Dendritic cell treated with granulocyte-macrophage colony-stimulating factor and Interleukin-4, amounts not matched to agents 40 ng/mL and 50 ng/mL, for 4 days (primary cell): ENCODE results near the gene DEGS2.
A peak's percentile ranks its signal among the peaks of the same experiment; 100 is the strongest.

Experiments
- H3K27ac Mint-ChIP-seq: one replicate; pipeline ENCODE4 v1.8.0; 2022; ENCODE audit warnings: mild to moderate bottlenecking, mixed read lengths
- H3K27me3 Mint-ChIP-seq: one replicate; pipeline ENCODE4 v1.8.0; 2022; ENCODE audit warnings: mild to moderate bottlenecking, mixed read lengths
- H3K36me3 Mint-ChIP-seq: one replicate; pipeline ENCODE4 v1.8.0; 2022; ENCODE audit warnings: low read depth, mixed read lengths
- H3K4me1 Mint-ChIP-seq: one replicate; pipeline ENCODE4 v1.8.0; 2022; ENCODE audit warnings: low read depth, mixed read lengths
- H3K4me3 Mint-ChIP-seq: one replicate; pipeline ENCODE4 v1.8.0; 2022; ENCODE audit warnings: mild to moderate bottlenecking, moderate library complexity, mixed read lengths
- H3K9me3 Mint-ChIP-seq: one replicate; pipeline ENCODE4 v1.8.0; 2022; ENCODE audit warnings: mixed read lengths
- intact Hi-C: fragments of 100-400 bp; cut with micrococcal nuclease; formaldehyde crosslinking; loops from one replicate; pipeline ENCODE4 v1.15.0; 2022

The DEGS2 gene

DNA sequence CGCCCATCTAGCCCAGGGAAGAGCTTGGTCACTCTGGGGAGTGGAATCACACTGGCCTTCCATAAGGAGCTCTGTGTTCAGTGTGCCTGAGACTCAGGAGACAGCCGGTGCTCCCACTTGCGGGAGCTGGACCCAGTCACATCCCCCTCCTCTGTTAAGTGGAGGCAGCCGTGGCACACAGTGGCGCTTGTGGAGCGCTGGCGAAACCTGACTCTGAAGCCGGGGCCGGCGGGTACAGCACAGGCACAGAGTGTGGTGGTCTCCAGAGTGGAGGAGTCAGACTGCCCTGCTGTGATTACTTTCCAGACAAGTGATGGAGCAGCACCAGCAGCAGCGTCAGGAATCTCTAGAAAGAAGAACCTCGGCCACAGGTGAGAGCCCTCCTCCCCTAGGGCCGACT is 33.0 kb downstream of the DEGS2 start:
- Mint-ChIP-seq H3K27ac (no peak overlapping the region), H3K4me1 (no peaks in the 10 kb centered on the region), H3K36me3 (peaks cover 94% of the 10 kb centered on the region), H3K27me3 (no peaks in the 10 kb centered on the region), H3K4me3 (no peak overlapping the region), H3K9me3 (no peaks in the 10 kb centered on the region)
- intact Hi-C loops: no loop called here

DNA sequence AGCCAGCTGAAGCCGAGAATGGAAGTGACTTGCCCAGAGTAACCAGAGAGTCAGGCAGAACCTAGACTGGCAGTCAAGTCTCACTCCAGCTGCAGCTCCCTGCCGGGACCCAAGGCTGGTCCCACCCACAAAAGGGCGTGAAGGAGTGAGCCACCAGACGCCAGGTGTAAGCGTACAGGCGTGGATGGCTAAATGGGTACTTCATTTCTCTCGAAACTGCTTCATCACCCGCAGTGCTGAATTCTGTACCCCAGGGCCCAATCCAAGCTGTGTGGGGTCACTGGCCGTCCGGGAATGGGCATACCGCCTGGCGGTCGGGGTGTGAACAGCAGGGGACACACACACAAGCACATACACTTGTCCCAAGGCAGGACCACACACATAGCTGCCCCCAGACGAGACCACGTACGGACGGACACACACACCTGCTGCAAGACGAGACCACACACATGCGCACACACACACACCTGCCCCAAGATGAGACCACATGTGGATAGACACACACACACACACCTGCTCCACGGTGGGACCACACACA is 34.8 kb downstream of the DEGS2 start:
- intact Hi-C loops: no loop called here
- Mint-ChIP-seq H3K4me3 (no peak overlapping the region), H3K27ac (no peak overlapping the region), H3K36me3 (peaks cover 94% of the 10 kb centered on the region), H3K4me1 (no peaks in the 10 kb centered on the region), H3K9me3 (no peaks in the 10 kb centered on the region), H3K27me3 (no peaks in the 10 kb centered on the region)

DNA sequence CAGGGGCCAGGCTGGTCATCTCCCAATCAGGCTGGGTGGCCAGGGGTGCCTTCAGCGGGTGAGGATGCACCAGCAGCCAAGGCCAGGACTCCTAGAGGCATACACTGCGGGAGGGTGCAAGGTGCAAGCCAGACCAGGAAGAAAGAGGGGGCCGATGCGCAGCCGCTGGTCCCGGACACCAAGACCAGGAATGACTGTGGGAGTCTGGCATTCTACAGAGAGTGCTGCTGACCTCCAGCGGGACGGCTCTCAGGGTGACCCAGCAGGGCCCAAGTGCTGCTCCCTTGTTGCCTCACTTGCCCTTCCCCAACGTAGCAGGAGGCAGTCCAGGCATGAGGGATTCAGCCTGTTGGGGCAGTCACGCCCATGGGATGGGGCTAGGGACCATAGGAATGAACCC is 35.8 kb downstream of the DEGS2 start:
- Mint-ChIP-seq H3K27me3 (no peaks in the 10 kb centered on the region), H3K4me1 (peaks cover 2% of the 10 kb centered on the region), H3K4me3 (no peak overlapping the region), H3K9me3 (no peaks in the 10 kb centered on the region), H3K36me3 (peaks cover 94% of the 10 kb centered on the region), H3K27ac (no peak overlapping the region)
- intact Hi-C loops: no loop called here

DNA sequence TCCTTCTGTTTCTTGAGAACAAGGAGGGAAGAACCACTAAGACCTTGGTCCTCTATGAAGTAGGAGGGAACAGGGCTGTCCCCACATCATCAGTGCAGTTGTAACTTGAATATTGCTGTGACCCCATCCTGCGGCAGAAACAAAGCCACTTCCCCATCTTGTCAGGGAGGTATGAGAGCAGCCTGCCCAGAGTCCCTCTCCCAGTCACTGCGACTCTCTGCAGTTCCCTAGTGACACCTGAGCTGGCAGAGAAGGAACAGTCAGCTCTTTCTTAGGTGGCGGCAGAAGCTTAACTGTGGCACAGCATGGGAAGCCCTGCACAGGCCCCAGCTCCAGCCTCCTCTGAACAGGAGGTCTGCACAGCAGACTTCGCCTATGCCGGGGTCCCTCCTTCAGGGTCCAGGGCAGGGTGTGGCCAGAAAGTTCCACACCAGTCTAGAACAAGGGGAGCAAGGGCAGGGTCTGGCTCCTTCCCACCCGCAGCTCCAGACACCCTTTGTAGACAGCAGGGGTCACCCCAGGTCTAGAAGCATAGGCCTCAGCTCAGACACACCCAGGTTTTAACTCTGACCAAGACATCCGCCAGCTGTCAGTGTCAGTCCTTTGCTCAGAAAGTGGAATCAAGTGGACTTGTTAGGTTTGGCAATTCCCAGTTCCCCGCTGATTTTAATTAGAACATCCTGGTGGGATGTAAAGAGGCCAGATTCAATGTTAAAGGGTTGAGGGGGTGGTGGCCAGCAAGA is 36.8 kb downstream of the DEGS2 start:
- intact Hi-C loops: no loop called here
- Mint-ChIP-seq H3K9me3 (no peaks in the 10 kb centered on the region), H3K27me3 (no peaks in the 10 kb centered on the region)

DNA sequence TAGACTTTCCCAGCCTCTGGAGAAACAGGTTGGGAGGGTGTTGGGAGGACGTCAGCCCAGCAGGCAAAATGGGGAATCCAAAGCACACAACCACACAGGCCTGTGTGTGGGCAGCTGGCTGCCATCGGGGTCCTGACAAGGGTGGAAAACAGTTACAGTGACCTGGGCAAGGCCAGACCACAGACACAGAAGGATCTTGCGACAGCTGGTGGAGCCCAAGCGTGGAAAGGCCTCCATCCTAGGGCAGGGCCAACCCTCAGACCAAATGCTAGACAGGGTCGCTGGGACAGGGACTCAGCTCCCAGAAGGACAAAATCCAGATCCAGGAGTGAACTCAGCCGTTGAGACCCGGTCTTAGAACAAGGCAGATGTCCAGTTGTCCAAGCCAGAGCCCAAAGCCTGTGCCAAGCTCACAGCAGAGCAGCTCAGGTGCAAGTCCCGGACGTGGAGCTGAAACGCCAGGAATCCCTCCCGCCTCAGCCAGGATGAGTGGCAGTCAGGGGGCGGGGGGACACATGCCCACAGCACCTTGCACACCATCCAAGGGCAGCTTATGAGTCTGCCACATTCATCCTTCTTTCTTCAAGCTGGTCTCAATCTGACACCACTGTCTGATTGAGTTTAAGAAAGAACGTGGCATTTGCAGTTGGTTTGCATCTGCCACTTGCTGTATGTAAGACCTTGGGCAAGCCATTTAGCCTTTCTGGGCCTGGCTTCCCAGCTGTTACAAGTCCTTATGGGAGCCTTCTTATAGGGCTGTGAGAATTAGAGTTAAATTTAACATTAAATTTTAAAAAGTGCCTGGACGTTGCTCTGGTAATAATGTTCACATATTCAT is 37.6 kb downstream of the DEGS2 start:
- Mint-ChIP-seq H3K27me3 (no peaks in the 10 kb centered on the region), H3K4me3 (no peak overlapping the region), H3K4me1 (peaks cover 10% of the 10 kb centered on the region), H3K27ac (no peak overlapping the region), H3K36me3 (peaks cover 94% of the 10 kb centered on the region), H3K9me3 (no peaks in the 10 kb centered on the region)
- intact Hi-C loops: no loop called here

More for the DNA sequence above, 36.8 kb downstream of the DEGS2 start:
- Mint-ChIP-seq H3K4me1 (peaks cover 10% of the 10 kb centered on the region), H3K27ac (no peak overlapping the region), H3K36me3 (peaks cover 94% of the 10 kb centered on the region), H3K4me3 (no peak overlapping the region)

DNA sequence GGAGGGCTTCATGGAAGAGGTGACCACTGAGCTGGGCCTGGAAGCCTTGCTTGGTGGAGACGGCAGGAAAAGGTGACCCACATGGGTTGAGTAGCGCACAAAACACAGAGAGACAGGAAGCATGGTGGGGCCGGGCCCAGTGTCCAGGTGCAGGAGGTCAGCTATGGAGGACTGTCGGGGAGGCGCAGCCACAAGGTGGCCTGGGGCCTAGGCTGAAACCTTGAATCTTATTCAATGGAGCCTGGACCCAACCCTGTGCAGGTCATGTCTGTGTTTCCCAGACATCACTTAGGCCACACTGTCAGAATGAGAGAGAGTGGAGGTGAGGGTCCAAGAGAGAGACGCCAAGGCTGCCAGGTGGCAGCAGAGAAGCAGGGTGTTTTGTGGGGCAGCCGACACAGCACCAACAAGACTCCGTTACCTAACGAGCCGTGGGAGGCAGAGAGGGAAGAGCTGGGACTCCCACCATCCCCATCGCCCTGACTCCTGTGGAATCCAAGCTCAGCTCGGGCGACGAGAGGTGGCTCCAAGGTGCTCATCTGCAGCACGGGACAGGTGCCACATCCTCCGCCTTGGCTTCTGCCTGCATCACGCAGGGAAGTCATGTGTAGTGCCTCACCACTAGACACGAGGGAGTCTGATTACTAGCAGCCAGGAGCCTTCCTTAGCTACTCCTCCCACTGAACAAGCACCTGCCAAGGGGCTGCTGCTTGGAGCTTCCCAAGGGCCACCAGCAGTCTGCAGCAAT is 38.7 kb downstream of the DEGS2 start:
- intact Hi-C loops: no loop called here
- H3K9me3 Mint-ChIP-seq: no peaks in the 10 kb centered on the region
- H3K4me3 Mint-ChIP-seq: no peak overlapping the region
- H3K27me3 Mint-ChIP-seq: no peaks in the 10 kb centered on the region
- H3K27ac Mint-ChIP-seq: peak overlapping the region; percentile 0
- peaks cover 10% of the 10 kb centered on the region for H3K4me1 Mint-ChIP-seq
- H3K36me3 Mint-ChIP-seq: peaks cover 94% of the 10 kb centered on the region

DNA sequence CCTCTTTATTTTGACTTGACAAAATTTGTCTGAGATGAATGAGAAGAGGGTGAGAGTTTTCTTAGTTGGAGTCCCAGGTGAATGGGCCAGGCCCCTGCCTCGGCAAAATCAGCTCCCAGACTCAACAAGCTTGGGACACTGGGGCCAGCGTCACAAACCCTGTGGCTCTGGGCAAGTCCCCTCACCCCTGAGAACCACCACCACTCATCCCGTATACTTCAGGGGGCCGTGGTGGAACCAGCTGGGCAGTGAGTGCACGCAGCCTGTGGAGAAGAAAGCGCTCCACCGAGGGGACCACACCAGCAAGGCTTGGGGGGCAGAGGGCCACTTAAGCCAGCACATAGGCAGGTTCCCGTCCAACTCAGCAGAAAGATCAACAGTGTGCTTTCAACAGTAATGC is 40.2 kb downstream of the DEGS2 start:
- H3K4me1 Mint-ChIP-seq: peaks cover 10% of the 10 kb centered on the region
- H3K36me3 Mint-ChIP-seq: peaks cover 94% of the 10 kb centered on the region
- no peaks in the 10 kb centered on the region for H3K9me3 Mint-ChIP-seq
- H3K27me3 Mint-ChIP-seq: no peaks in the 10 kb centered on the region
- H3K4me3 Mint-ChIP-seq: no peak overlapping the region
- no peak overlapping the region for H3K27ac Mint-ChIP-seq
- intact Hi-C loops: no loop called here

DNA sequence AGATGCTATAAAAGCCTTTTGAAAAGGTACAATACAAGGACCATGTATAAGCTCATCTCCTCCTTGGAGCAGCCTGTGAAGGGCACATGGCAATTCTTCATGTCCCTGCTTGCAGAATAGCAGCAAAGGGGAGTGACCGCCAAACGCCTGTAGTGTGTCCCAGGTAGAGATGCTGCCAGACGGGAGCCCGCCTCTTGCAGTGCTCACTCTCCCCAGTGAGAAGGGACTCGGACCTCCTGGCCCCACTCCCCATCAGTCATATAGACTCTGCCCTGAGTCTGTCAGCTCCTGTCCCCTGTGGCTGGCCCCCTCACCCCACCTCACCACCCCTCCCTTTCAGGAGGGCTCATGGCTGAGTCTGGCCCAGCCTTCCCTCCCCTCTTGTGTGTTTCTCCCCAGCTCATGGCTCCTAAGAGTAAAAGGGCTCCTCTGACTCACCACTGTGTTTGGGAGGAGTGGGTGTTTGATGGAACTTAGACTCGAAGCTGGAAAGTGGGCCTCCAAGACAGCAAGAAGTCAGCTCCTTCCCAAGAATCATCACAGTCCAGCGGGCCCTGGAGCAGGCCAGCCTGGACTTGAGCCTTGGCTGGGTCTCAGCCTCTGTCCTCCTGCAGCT is 40.9 kb downstream of the DEGS2 start:
- Mint-ChIP-seq H3K4me1 (peaks cover 13% of the 10 kb centered on the region), H3K9me3 (no peaks in the 10 kb centered on the region), H3K27ac (no peak overlapping the region), H3K27me3 (no peaks in the 10 kb centered on the region), H3K4me3 (no peak overlapping the region), H3K36me3 (peaks cover 94% of the 10 kb centered on the region)
- intact Hi-C loops: no loop called here

DNA sequence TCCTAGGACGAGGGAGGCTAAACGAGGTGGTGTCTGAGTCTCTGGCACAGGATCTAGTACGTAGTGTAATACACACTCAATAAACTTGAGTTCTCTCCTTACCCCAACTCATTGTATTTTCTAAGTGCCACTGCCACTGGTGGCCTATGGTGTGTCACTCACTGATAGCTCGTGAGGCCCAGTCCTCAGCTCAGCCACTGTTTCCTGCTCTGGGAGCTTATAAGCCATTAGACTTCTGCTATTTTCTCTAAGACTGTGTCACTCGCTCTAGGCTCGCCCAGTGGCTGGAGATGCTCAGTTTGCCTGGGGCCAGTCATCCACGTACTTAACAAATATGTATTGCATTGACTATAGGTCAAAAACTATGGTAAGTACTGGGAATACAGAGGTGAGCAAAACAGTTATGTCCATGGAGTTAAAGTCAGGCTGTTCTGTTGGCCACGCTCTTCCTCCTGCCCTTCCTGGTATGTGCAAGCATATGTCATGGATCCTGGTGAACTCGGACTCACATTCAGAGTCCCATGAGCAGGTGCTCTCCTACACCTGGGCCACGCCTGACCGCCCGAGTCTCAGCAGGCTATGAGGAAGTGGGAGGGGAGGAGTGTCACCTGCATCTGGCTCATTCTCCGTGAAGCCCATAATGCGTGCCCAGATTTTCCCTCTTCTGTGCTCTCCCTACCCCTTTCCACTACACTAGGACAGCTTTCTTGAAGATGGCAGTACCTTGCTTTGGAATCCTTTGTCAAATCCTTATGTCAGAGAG is 41.6 kb downstream of the DEGS2 start:
- H3K27me3 Mint-ChIP-seq: no peaks in the 10 kb centered on the region
- intact Hi-C loops: no loop called here
- H3K27ac Mint-ChIP-seq: no peak overlapping the region
- H3K36me3 Mint-ChIP-seq: peaks cover 94% of the 10 kb centered on the region
- peaks cover 20% of the 10 kb centered on the region for H3K4me1 Mint-ChIP-seq
- no peak overlapping the region for H3K4me3 Mint-ChIP-seq
- no peaks in the 10 kb centered on the region for H3K9me3 Mint-ChIP-seq

DNA sequence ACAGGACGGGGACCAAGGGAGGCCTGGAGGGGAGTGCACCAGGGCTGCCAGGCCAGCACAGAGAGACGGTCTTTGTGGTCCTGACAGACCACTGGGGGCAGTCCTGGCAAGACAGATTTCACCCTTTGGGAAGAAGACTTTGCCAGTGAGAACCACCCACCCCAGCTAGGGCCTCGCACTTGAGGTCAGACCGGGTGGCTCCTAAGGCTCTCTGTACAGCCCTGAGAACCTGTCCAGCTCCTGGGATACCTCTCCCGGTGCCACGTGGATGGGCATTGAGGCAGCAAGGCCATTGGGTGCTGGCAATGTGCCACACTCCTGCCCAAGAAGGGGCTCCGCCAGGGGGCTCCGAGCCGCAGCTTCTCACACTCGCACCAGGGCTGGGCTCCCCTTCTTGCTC is 42.4 kb downstream of the DEGS2 start:
- H3K9me3 Mint-ChIP-seq: no peaks in the 10 kb centered on the region
- no peak overlapping the region for H3K4me3 Mint-ChIP-seq
- peaks cover 26% of the 10 kb centered on the region for H3K4me1 Mint-ChIP-seq
- H3K36me3 Mint-ChIP-seq: peaks cover 99% of the 10 kb centered on the region
- H3K27ac Mint-ChIP-seq: no peak overlapping the region
- no peaks in the 10 kb centered on the region for H3K27me3 Mint-ChIP-seq
- intact Hi-C loops: no loop called here

DNA sequence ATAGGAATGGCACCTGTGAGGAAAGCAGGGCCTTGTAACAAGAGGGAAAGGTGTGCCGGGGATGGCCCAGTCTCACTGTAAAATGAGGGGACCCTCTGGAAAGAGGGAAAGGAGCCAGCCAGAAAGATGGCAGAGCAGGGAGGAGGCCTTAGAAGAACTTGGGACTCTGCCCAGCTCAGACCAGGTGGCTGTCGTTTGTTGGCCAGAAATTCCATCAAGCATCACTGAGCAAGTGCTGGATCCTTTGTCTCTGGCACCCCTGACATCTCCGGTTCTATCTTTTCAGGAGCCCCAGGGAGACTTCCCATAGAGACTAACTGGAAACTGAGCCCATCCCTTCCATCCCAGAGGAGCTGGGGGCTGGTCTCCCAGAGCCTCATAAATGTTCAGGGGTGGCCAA is 43.3 kb downstream of the DEGS2 start:
- intact Hi-C loops: no loop called here
- Mint-ChIP-seq H3K27ac (no peak overlapping the region), H3K4me1 (peaks cover 26% of the 10 kb centered on the region), H3K9me3 (no peaks in the 10 kb centered on the region), H3K4me3 (no peak overlapping the region), H3K36me3 (peaks cover 96% of the 10 kb centered on the region), H3K27me3 (no peaks in the 10 kb centered on the region)

DNA sequence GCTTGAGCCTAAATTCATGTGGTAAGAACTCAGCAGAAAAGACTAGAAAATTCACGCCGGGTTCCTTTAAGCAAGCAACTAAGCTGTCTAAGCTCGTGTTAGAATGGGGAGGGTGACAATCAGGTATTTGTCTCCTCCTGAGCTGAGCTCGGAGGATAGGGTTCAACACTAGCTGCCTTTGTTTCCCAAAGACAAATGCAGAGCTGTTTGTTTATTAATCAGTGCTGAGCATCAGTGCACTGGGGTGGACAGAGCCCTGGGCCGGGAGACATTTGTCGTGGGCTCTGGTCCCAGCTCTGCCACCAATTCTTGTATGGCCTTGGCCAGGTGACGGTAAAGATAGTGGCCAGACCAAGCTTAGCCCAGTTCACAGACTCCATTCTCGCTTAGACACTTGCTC is 43.7 kb downstream of the DEGS2 start:
- Mint-ChIP-seq H3K27ac (no peak overlapping the region), H3K9me3 (no peaks in the 10 kb centered on the region), H3K4me3 (no peak overlapping the region), H3K36me3 (peaks cover 96% of the 10 kb centered on the region), H3K4me1 (peaks cover 26% of the 10 kb centered on the region), H3K27me3 (no peaks in the 10 kb centered on the region)
- intact Hi-C loops: no loop called here

DNA sequence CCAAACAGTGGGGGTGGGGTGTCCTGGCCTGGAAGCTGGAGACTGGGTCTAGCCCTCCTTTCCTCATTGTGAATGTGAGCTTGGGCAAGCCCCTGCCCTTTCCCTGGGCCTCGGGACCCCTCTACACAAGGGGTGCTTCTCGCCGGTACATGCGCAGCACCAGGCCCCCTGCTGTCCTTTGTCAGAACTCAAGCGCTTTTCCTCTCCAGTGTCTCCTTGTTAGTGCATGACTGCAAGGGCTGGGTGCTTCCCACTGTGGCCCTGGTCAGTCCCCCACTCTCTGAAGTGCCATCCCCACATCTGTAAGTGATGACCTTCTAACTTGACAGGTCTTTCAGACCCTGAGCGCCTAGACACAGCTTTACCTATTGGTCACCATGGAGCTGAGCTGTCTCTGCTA is 44.2 kb downstream of the DEGS2 start:
- Mint-ChIP-seq H3K4me3 (no peak overlapping the region), H3K9me3 (no peaks in the 10 kb centered on the region), H3K4me1 (peaks cover 26% of the 10 kb centered on the region), H3K27me3 (no peaks in the 10 kb centered on the region), H3K27ac (no peak overlapping the region), H3K36me3 (peaks cover 96% of the 10 kb centered on the region)
- intact Hi-C loops: no loop called here
